Neural progenitor cell (in vitro differentiated cells): ENCODE data around the gene PBX1. TPM values are rescaled to one million over a fixed set of nuclear protein-coding genes. Genes with fewer than 3 reads are reported as not detected.

Experiments used
- DNase-seq: peaks from one replicate; pipeline ENCODE4 v3.0.0-alpha.2; 2016; ENCODE audit warnings: low spot score
- H2AFZ ChIP-seq: fragments of 200-600 bp; sonication (generic); replicated peaks from 2 replicates; pipeline ENCODE4 v1.6.1; 2016; ENCODE audit warnings: antibody characterized with exemption
- H3F3A ChIP-seq: fragments of 200-600 bp; sonication (generic); 2 replicates; pipeline ENCODE4 v1.6.1; 2016; ENCODE audit warnings: antibody characterized with exemption, low read depth
- H3K27ac ChIP-seq: fragments of 200-600 bp; sonication (generic); 2 replicates; pipeline ENCODE4 v1.5.1; 2016; ENCODE audit warnings: mild to moderate bottlenecking
- H3K27me3 ChIP-seq: fragments of 200-600 bp; sonication (generic); 2 replicates; pipeline ENCODE4 v1.6.1; 2016; ENCODE audit warnings: mild to moderate bottlenecking, moderate library complexity
- H3K36me3 ChIP-seq: fragments of 200-600 bp; sonication (generic); 2 replicates; pipeline ENCODE4 v1.5.1; 2016
- H3K4me1 ChIP-seq: fragments of 200-600 bp; sonication (generic); 2 replicates; pipeline ENCODE4 v1.6.1; 2016; ENCODE audit warnings: mixed run types
- H3K4me2 ChIP-seq: fragments of 200-600 bp; sonication (generic); 2 replicates; pipeline ENCODE4 v1.6.1; 2016
- H3K4me3 ChIP-seq: fragments of 200-600 bp; sonication (generic); 2 replicates; pipeline ENCODE4 v1.5.1; 2016
- H3K79me2 ChIP-seq: fragments of 200-600 bp; sonication (generic); 2 replicates; pipeline ENCODE4 v1.6.1; 2016; ENCODE audit warnings: low read depth
- H3K9ac ChIP-seq: fragments of 200-600 bp; sonication (generic); 2 replicates; pipeline ENCODE4 v1.6.1; 2016
- H3K9me3 ChIP-seq: fragments of 200-600 bp; sonication (generic); 2 replicates; pipeline ENCODE4 v1.5.1; 2016; ENCODE audit warnings: low read depth
- H4K20me1 ChIP-seq: fragments of 200-600 bp; sonication (generic); 2 replicates; pipeline ENCODE4 v1.6.1; 2016; ENCODE audit warnings: low read depth
- H3K27ac Mint-ChIP-seq: 3 replicates; pipeline ENCODE4 v1.8.0; 2021; ENCODE audit warnings: mixed read lengths
- H3K27me3 Mint-ChIP-seq: 2 replicates; pipeline ENCODE4 v1.8.0; 2022; ENCODE audit warnings: low read depth, mild to moderate bottlenecking, inconsistent platforms, moderate library complexity, mixed read lengths; ENCODE audit not compliant: insufficient read depth
- H3K36me3 Mint-ChIP-seq: 3 replicates; pipeline ENCODE4 v1.8.0; 2021; ENCODE audit warnings: mixed read lengths
- H3K4me1 Mint-ChIP-seq: 3 replicates; pipeline ENCODE4 v1.8.0; 2021; ENCODE audit warnings: mixed read lengths
- H3K4me3 Mint-ChIP-seq: 3 replicates; pipeline ENCODE4 v1.8.0; 2021; ENCODE audit warnings: mild to moderate bottlenecking, moderate library complexity, mixed read lengths
- H3K9me3 Mint-ChIP-seq: 3 replicates; pipeline ENCODE4 v1.8.0; 2020; ENCODE audit warnings: mixed read lengths
- CTCF ChIP-seq: fragments of 200-600 bp; sonication (generic); IDR thresholded peaks from 2 replicates; pipeline ENCODE4 v1.5.1; 2017; ENCODE audit warnings: antibody characterized with exemption, mild to moderate bottlenecking
- EZH2 ChIP-seq: fragments of 200-600 bp; sonication (generic); IDR thresholded peaks from 2 replicates; pipeline ENCODE4 v1.6.1; 2017; ENCODE audit warnings: antibody characterized with exemption, mild to moderate bottlenecking, moderate library complexity
- EZH2phosphoT487 ChIP-seq: fragments of 200-600 bp; sonication (generic); IDR thresholded peaks from 2 replicates; pipeline ENCODE4 v1.6.1; 2017; ENCODE audit warnings: antibody characterized with exemption
- total RNA-seq: library from RNA; depleted of rRNA; stranded (reverse); fragments of >200 nt; gene quantifications from 2 replicates; pipeline ENCODE4 v1.2.3, GENCODE V29; 2015; ENCODE audit warnings: low replicate concordance

The PBX1 gene
- total RNA-seq, 1 donor from 2014 or later: 91.1 TPM

- Histone ChIP-seq H3K4me2 (no peak overlapping the region), H3K4me1 (peaks cover 25% of the 10 kb centered on the region), H3K27ac (no peak overlapping the region), H3K79me2 (peaks cover 87% of the 10 kb centered on the region), H3K9ac (no peak overlapping the region), H3K27me3 (no peaks in the 10 kb centered on the region), H3F3A (peaks cover 13% of the 10 kb centered on the region), H3K4me3 (no peak overlapping the region), H4K20me1 (peaks cover 78% of the 10 kb centered on the region), H3K36me3 (no peaks in the 10 kb centered on the region), H3K9me3 (no peaks in the 10 kb centered on the region), H2AFZ (no peak overlapping the region)
- no peak overlapping the region for H3K4me3 Mint-ChIP-seq
- DNase-seq: no peak
- no peak overlapping the region for H3K27ac Mint-ChIP-seq
- H3K27me3 Mint-ChIP-seq: peaks cover 13% of the 10 kb centered on the region
- H3K4me1 Mint-ChIP-seq: peaks cover 50% of the 10 kb centered on the region
- no peaks in the 10 kb centered on the region for H3K9me3 Mint-ChIP-seq
- peaks cover 10% of the 10 kb centered on the region for H3K36me3 Mint-ChIP-seq
- TF ChIP-seq EZH2 (no peak), CTCF (no peak), EZH2phosphoT487 (no peak)
These were observed 186.8 kb downstream of the PBX1 start for GRCh38 chr1:164745736-164746135.

- Histone ChIP-seq H3K4me3 (no peak overlapping the region), H3K4me1 (peaks cover 25% of the 10 kb centered on the region), H3K79me2 (peaks cover 83% of the 10 kb centered on the region), H3K9ac (no peak overlapping the region), H3K9me3 (no peaks in the 10 kb centered on the region), H3K4me2 (peak overlapping the region; percentile 52), H3K36me3 (no peaks in the 10 kb centered on the region), H3F3A (peaks cover 13% of the 10 kb centered on the region), H4K20me1 (peaks cover 80% of the 10 kb centered on the region), H3K27ac (no peak overlapping the region), H2AFZ (no peak overlapping the region), H3K27me3 (no peaks in the 10 kb centered on the region)
- Mint-ChIP-seq H3K4me1 (peaks cover 50% of the 10 kb centered on the region), H3K27ac (no peak overlapping the region), H3K4me3 (no peak overlapping the region), H3K9me3 (no peaks in the 10 kb centered on the region), H3K36me3 (peaks cover 7% of the 10 kb centered on the region), H3K27me3 (peaks cover 13% of the 10 kb centered on the region)
- no peak for TF ChIP-seq CTCF
- no peak for TF ChIP-seq EZH2phosphoT487
- TF ChIP-seq EZH2: no peak
- DNase-seq: no peak
These were observed 187.6 kb downstream of the PBX1 start for GRCh38 chr1:164746632-164747031.

GRCh38 chr1:164748253-164748899 lies 189.4 kb downstream of the PBX1 start:
- peak overlapping the region; percentile 1 for H3K4me3 ChIP-seq
- Mint-ChIP-seq H3K27ac (peak overlapping the region; percentile 68), H3K9me3 (no peaks in the 10 kb centered on the region), H3K4me1 (peaks cover 61% of the 10 kb centered on the region), H3K4me3 (peak overlapping the region; percentile 32), H3K27me3 (peaks cover 15% of the 10 kb centered on the region), H3K36me3 (peaks cover 11% of the 10 kb centered on the region)
- peak; percentile 83 for DNase-seq
- H3K27me3 ChIP-seq: no peaks in the 10 kb centered on the region
- peak overlapping the region; percentile 52 for H3K4me2 ChIP-seq
- H3K36me3 ChIP-seq: no peaks in the 10 kb centered on the region
- H2AFZ ChIP-seq: no peak overlapping the region
- peaks cover 26% of the 10 kb centered on the region for H3K4me1 ChIP-seq
- H3K79me2 ChIP-seq: peaks cover 85% of the 10 kb centered on the region
- TF ChIP-seq CTCF (no peak), EZH2phosphoT487 (peak; percentile 80)
- H3K9ac ChIP-seq: no peak overlapping the region
- H4K20me1 ChIP-seq: peaks cover 82% of the 10 kb centered on the region
- H3K27ac ChIP-seq: no peak overlapping the region
- peaks cover 13% of the 10 kb centered on the region for H3F3A ChIP-seq
- H3K9me3 ChIP-seq: no peaks in the 10 kb centered on the region
